Fibroblast of upper back skin (primary cell): ENCODE results near the gene STK10.
"Not testable (repeated sequence)": the region's sequence is repeated elsewhere in the genome, so short reads cannot be mapped to it uniquely, and the experiment has no call there.

Experiments used
- DNase-seq: peaks from one replicate; pipeline ENCODE4 v3.0.0-alpha.2; 2013

STK10 gene

DNA sequence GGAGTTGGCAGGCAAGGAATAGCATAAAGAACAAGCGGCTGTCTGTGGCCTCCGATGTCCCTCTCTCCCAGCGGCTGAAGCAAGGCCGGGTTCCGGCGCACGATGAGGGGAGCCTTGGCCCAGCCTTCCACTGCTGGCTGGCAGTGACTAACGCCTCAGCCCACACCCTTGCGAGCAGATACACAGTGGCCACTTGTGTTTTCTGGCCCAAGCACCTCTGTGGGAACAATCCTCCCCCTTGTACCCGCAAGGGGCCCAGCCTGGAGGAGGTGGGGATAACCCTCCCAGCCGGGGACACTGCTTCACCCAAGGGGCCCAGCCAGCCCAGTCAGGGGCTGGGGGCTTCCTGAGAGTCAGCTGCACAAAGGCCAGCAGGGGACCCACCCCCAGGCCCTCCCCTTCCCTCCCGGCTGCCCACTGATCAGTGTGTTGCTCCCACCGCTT is 23.2 kb downstream of the STK10 start:
- no peak for DNase-seq

DNA sequence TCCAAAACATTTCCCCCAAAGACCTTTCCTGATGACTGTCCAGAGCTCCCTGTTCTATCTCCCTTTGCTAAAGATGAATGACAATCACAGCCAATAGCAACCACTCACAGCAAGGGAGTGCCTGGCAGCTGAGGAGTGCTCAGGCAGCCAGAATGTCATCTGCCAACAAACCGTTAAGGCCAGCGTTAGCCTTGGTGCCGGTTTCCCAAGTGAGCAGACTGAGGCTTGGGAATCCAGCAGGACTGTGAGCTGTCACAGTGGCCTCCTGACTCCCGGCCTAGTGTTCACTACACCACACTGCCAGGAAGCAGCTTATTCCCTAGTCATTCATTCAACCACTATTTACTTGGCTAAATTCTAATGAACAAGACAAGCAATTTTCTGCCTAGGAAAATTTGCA is 24.7 kb downstream of the STK10 start:
- no peak for DNase-seq

DNA sequence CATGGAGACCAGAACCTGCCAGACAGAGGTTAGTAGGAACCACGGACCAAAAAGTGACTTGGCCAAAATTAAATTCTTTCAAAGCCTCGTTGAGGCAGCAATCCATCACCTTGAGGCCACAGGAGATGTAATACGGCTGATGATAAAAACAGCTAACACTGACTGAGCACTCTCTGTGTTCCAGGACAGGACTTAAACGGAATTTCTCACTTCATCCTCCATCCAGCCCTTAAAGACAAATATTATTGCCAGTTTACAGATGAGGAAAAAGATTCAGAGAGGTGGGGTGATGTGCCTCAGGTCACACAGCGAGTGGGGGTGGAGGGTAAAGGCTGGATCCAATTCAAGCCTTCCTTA is 25.1 kb downstream of the STK10 start:
- no peak for DNase-seq

DNA sequence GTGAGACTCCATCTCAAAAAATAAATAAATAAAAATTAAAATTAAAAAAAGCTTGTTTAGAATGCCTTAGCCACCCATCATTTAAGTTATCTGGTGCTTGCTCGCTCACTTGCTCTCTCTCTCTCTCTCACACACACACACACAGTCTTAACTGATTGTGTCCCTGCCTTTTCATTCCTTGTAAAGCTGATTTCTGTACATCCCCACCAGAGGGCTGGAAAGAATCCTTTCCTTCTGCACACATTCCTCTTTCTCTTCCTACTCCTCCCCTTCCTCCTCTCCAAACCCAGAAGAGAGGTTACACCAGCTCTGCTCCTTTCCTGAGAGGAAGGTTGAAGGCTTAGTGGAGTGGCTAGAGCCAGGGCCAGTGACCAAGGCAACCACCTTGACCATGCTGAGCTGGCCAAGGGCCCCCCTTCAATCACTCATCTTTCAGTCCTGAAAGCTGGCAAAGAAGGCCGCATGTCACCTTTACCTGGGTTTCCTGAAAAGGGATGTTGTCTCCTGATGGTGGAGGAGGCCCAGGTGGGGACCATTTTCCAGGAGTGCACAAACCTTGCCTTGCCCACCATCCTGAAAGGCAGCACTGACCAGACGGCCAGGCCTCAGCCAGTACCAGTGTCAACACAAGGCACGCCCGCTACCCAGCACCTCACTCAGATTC is 25.6 kb downstream of the STK10 start:
- peak; percentile 46 for DNase-seq

DNA sequence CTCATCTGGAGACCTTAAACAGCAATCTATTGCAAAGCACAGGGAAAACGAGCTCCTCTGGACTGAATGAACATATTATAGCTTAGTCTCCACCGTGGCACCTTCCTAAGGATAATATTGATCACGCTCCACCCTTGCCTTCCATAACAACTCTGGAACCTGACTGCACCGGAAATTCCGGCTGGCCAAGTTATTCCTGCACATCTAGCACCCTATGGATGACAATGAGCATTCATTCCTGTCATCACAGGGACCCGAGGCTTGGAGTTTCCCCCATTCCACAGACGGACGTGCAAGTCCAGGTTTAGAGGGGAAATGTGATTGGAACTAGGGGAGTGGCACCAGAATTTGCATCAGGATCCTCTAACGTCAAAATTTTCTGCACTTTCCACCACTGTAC is 27.5 kb downstream of the STK10 start:
- DNase-seq: no peak

DNA sequence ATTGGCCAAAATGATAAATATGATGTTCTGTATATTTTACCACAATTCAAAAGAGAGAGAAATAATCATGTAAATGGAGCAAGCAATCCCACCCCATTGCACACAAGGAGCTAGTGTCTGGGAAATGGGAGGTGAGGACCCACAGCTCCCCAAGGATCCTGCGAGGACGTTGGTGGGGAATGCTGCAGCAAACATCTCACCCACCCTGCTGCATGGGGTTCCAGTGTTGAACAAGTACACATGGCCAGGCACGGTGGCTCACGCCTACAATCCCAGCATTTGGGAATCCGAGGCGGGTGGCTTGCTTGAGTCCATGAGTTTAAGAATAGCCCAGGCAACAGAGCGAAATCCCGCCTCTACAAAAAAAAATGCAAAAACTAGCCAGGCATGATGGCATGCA is 29.0 kb downstream of the STK10 start:
- DNase-seq: no peak

DNA sequence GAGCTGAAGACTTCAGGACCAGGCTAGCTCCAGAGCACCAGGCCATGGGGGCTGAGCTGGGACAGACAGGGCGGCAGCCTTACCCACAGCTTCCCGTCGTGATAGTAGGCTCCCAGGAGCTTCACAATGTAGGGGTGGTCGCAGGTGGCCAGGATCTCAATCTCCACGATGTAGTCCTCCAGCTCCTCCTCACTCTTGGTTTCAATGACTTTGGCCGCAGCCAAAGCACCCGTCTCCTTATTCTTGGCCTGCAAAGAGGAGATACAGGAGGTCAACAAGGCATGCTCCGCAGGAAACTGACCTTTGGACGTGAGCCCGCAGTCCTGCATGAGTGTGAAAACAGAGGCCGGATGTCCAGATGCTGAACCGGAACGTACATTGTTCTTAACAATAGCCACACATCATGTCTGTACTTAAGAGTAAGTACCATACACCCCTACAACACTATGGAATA is 31.5 kb downstream of the STK10 start:
- no peak for DNase-seq

DNA sequence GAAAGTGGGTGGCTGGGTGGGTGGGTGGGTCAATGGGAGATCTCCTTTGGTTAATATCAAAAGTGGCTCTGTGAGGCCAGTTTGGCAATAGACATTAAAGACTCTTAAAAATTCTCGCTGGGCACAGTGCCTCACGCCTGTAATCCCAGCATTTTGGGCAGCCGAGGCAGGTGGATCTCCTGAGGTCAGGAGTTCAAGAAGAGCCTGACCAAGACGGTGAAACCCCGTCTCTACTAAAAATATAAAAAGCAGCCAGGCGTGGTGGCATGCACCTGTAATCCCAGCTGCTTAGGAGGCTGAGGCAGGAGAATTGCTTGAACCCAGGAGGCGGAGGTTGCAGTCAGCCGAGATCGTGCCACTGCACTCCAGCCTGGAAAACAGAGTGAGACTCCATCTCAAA is 32.9 kb downstream of the STK10 start:
- DNase-seq: not testable (repeated sequence)

DNA sequence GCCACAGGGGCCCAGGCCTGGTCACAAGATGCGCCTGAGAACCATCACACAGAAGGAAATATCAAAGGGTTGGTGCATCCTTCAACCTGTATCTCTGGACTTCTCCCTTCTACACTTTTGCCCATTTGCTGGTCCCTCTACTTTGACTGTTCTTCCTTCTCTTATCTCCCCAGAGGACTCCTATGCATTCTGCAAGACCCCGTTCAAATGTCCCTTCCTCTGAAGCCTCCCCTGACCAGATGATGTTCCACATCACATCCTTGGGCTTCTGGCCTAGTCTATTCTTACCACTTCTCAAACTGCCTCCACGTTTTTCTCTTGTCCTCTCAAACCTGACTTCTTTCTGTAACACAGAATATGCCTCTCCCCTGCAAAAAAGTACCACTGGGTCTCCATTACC is 34.3 kb downstream of the STK10 start:
- DNase-seq: no peak

DNA sequence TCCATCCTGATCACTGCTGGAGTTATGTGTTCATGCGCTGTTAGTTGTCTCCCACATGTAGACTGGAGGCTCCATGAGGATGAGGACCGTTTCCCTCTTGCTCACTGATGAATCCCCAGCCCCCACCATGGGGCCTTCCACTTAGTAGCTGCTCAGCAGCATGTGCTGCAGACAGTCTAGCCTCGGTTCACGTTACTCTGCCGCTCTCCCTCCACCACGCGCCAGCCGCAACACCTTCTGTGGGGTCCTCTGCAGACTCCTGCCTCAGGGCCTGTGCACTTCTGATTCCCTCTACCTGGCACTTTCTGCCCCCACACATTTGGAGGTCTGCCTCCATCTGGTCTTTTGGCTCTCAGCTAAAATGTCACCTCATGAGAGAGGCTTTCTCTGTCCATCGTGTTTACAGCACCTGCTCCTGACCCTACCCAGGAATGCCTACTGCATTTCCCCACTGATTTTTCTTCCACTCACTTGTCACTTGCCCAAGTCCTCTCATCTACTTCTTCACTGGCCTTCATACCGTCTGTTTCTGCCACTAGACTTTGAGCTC is 36.3 kb downstream of the STK10 start:
- DNase-seq: no peak

DNA sequence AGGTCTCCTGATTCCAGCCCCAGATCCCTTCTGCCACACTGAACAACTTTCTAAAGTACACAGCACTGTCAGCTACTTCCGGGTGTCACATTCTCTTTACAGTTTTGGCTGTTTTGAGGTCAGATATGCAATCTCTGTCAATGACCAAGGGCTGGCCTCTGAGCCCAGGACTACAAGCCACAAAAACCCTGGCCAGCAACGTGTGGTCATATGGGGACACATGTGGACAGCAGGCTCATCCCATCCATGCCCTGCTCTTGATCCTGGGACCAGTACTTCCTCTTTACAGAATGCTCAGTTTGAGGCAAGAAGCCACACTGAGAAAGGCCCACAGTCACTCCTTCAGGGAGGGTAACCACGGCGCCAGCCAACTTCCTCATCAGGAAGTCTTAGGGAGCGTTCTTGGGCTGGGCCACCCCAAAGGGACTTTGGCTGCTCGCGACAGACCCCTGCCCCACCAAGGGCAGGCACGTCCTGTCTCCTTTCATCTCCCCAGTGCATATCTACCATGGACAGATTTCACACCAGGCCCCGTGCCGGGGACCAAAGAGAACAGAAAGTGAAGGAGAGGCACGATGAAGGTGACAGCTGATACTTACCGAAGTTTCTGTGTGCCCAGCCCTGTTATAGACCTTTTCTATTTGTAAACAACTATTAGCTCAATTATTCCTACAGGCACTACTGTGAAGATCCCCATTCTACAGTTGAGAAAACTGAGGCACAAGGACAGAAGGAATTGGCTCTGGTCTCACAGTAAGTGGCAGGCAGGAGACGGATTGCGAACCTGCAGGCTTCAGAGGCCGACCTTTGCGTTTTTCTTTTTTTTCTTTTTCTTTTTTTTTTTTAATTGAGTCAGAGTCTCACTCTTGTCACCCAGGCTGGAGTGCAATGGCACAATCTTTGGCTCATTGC is 37.3 kb downstream of the STK10 start:
- DNase-seq: no peak

DNA sequence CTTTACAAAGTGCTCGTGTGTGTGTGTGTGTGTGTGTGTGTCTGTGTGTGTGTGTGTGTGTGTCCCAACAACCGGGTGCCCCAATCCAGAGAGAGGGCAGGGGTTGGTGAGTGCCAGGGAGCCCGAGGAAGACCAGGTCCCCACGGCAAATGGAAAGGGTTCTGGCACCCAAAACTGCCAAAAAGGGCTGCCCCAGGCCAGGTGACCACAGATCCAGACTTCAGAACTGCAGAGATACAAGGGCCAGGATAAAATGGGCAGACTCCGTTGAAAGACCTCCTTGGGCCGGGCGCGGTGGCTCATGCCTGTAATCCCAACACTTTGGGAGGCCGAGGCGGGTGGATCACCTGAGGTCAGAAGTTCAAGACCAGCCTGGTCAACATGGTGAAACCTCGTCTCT is 38.5 kb downstream of the STK10 start:
- DNase-seq: not testable (repeated sequence)

DNA sequence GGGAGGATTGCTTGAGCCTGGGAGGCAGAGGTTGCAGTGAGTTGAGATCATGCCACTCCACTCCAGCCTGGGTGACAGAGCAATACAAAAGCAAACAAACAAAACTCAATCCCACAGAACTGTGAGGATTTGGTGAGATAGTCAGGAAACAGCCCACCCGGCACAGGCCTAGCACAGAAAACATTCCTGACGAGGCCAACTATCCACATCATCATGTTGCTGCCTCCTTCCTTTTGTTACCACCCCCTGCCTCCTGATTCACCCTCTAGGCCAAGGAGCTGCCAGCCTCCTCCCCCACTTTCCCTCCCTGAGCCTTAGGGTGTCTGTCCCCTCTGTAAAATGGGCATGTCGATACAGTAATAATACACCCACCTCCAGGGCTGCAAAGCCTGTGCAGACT is 39.0 kb downstream of the STK10 start:
- peak; percentile 59 for DNase-seq

DNA sequence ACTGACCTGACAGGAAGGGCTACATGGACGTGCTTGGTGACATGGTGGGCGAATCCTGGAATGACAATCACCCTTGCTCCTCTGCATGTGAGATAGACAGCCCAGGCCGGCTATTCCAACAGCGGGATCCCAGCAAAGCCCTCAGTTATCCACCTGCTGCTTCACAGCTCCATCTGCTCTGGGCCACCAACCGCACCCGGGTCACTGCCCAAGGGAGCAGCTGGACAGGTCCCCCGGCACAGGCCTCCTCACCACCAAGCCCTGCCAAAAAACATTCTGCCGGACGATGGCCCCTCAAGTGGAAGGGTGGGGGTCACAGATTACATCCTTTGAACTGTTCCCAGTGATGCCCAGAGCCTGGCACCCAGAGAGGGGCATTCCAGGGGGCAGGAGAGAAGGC is 39.6 kb downstream of the STK10 start:
- no peak for DNase-seq

DNA sequence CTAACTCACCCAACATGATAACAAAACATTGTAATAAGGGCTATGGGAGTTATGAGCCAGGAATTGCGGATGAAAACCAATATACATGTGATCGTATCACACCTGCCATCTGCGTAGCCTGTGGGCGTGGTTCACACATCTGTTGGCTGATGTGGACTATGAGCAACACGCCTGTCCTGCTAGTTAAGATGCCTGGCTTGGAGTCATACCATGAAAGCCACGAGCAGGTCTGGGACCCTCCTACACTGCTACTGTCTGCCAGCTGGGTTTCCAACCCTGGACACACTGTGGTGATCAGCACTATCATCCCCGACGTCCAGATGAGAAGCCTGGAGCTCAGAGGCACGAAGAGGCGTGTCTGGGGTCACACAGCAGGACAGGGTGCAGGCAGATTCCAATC is 40.2 kb downstream of the STK10 start:
- DNase-seq: no peak

DNA sequence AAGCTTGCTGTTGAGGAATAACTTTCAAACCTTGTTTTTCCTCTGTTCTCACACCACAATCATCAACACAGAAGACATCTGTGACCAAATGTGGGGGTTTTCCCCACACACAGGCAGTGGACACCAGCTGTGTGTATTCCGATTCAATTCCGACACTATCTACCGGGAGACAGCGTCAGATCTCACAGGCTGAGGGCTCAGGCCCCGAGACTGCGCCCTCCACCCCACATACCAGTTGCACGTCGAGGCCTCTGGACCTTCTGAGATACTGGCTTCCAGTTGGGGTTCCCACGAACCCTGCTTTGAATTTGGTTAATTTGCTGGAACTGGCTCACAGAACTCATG is 41.3 kb downstream of the STK10 start:
- DNase-seq: no peak

DNA sequence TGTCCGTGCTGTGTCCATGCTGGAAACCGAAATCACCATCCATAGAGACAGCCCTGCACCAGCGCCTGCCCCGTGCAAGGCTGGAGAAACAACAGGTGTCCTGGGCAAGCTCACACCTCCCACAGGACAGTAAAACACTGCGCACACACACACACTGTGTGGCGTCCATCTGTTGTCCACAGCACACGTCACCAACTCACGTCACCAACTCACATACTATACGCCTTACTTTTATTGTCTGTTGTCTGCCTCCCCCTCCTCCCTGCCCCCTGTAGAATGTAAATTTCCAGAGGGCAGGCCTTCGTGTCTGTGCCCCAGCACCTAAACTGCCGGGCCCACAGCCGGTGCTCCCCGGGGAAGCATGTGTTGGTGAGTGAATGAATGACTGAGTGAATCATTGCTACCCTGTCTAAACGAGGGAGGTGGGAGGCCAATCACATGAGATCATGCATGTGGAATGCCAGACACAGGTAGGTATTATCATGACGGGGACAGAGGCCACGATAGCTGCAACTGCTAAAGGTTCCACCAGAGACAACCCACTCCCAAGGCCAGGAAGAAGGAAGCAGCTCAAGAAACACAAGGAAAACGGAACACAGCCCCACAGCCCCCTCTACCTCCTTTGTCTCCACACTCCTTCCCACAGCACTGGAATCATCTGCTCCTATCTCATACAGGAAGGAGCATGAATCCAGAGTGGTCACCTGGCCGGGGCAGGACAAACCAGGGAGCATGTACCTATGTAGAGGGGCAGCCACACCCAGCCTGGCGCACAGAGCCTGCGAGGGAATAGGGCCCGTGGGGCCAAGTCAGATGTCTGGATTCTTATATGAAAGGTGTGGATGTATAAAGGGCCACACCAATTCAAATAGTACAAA is 41.9 kb downstream of the STK10 start:
- DNase-seq: no peak

DNA sequence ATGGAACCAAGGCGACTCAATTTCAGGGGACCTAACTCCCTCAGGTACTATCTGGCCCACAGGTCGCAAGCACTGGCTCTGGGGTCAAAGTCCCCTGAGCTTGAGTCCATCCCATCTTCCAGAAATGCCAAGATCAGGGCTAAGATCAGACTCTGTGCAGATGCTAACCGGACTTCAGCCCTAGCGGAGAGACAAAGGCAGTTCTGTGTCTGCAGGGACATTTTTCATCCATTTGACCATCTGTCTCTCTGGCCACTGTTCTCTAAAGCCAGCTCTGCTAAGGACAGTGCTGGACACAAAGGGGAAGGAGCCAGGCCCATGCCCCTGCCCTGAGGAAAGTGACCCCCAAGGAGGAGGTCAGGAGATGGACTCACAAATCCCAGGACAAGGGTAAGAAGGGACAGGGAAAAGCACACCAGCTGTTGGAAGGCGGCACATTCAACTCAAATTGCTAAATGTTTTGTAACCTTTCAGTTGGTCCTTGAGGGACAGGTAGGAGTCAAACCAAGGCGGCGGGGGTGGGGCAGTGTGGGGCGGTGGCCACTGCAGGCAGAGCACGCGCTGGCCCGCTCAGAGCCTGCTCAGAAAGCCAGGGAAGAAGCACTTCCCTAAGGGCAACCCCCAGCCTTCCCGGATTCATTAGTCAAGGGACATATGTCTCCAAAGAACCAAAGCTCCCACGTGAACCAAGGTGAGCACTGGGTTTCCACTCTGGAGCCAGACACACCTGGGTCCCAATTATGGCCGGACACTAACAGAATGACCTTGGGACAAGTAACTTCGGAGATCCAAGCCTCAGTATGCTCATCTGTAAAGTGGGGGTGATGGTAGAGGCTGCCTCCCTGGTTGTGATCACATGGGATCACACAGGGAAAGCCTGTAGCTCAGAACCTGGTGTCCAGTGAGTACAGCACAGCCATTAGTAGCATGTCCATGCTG is 42.8 kb downstream of the STK10 start:
- no peak for DNase-seq

DNA sequence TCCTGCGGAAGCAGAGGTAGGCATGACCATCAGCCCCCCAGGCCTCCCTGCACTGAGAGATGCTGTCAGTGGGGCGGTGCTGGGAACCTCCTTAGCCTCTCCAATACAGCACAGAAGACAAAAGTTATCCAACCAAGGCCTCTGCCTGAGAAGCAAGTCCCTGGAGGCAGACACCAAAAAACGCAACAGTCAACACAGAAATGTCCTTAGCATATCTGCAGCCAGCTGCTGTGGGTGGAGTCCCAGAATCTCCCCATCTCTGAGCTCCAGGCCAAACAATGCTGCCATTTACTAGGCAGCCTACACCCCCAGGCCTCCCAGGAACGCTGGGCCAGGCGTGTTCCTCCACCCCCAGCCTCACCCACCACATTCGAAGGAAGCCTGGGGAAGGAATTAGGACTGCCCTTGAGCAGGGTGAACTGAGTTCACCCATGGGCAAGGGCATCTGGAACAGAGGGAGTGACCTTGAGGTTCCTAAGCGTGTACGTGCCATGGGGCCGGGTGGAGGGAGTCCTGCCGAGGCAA is 43.7 kb downstream of the STK10 start:
- DNase-seq: no peak

DNA sequence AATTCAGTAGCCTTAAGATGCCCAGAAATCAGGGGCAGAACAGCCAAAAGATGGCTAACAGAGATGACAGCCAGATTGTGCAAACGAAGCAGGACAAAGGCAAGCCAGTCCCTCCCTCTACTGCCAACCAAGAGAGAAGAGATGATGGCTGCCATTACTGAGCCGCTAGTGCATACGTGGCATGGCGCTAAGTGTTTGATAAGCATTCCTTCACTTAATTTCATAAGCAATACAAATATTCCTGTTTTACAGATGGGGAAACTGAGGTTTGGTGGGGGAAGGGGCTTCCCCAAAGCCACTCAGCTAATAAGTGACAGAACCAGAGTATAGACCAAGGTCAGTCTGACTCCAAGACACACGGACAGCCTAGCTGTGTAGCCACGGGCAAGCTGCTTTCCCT is 44.1 kb downstream of the STK10 start:
- DNase-seq: no peak

DNA sequence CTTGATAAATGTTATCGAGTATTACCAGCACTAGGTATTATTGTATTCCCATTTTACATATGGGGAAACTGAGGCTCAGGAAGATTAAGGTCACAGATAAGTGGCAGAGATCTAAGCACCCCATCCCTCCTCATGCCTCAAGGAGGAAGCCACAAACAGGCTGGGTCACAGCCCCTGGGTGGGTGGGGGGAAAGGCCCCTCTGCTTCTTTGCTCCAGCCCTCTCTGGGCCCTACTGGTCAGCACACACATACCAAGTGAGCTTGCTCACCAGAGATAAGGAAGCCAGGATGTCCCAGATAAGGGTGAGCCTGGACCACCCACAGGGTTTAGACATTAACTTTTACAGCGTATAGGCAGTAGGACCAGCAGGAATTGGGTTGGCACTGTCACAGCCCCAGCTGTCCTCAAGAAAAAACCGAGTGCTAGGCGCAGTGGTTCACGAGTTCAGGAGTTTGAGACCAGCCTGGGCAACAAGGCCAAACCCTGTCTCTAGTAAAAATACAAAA is 45.3 kb downstream of the STK10 start:
- no peak for DNase-seq

DNA sequence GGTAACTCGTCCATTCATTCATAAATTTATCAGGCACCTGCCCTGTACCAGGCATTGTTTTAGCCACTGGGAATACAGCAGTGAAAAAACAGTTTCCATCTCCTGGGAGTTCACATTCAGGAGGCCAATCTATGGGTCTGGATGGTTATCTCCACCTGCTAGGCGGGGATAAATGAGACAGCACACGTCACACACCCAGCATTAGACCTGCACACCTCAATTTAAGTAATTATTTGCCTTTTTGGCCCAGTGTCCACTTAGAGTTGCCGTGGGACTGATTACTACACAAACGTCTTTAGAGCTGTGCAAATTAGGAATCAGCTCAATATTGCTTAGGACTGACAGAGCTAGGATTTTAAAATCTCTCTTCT is 46.1 kb downstream of the STK10 start:
- no peak for DNase-seq
